A673 (cell line): ENCODE data around the gene SLC22A25. TPM values are rescaled to one million over a fixed set of nuclear protein-coding genes. Genes with fewer than 3 reads are reported as not detected.

Experiments used
- BruUV-seq: library from RNA; stranded (reverse); fragments of 400-500 nt; replicated peaks from 2 replicates; lab custom pipeline; 2021; lab: Mats Ljungman, UMichigan
- CTCF ChIA-PET: fragments of 300-600 bp; sonication (Branson Sonifier 250); formaldehyde crosslinking; loops from one replicate; lab custom pipeline; 2022; ENCODE audit warnings: antibody characterized with exemption; lab: Charles Lee
- POLR2A ChIA-PET: fragments of 300-600 bp; sonication (Branson Sonifier 250); formaldehyde crosslinking; loops from one replicate; lab custom pipeline; 2022; ENCODE audit warnings: antibody characterized with exemption; ENCODE audit not compliant: low non-redundant PET; lab: Charles Lee
- DNase-seq: peaks from one replicate; pipeline ENCODE4 v3.0.0-alpha.2; 2015; ENCODE audit warnings: low spot score
- H3K27ac ChIP-seq: fragments of 200-600 bp; sonication (generic); 2 replicates; pipeline ENCODE4 v1.5.1; 2016; ENCODE audit warnings: mixed run types, low read depth, mild to moderate bottlenecking, mixed read lengths, antibody characterized with exemption, low read length; ENCODE audit not compliant: poor library complexity, severe bottlenecking
- H3K27me3 ChIP-seq: fragments of 200-600 bp; sonication (generic); replicated peaks from 2 replicates; pipeline ENCODE4 v1.6.1; 2017; ENCODE audit warnings: mixed run types, low read depth, mild to moderate bottlenecking, mixed read lengths, antibody characterized with exemption, low read length; ENCODE audit not compliant: insufficient read depth, poor library complexity
- H3K36me3 ChIP-seq: fragments of 200-600 bp; sonication (generic); 2 replicates; pipeline ENCODE4 v1.6.1; 2016; ENCODE audit warnings: mixed run types, mild to moderate bottlenecking, mixed read lengths, antibody characterized with exemption, low read length; ENCODE audit not compliant: insufficient read depth, poor library complexity, severe bottlenecking
- H3K4me1 ChIP-seq: fragments of 200-600 bp; sonication (generic); 2 replicates; pipeline ENCODE4 v1.6.1; 2017; ENCODE audit warnings: mixed run types, mild to moderate bottlenecking, mixed read lengths, antibody characterized with exemption, low read length; ENCODE audit not compliant: insufficient read depth, poor library complexity, severe bottlenecking
- H3K4me3 ChIP-seq: fragments of 200-600 bp; sonication (generic); 2 replicates; pipeline ENCODE4 v1.5.1; 2016; ENCODE audit warnings: low read depth, mixed run types, mild to moderate bottlenecking, mixed read lengths, low read length; ENCODE audit not compliant: poor library complexity, severe bottlenecking
- H3K9me3 ChIP-seq: fragments of 200-600 bp; sonication (generic); 2 replicates; pipeline ENCODE4 v1.6.1; 2016; ENCODE audit warnings: mixed run types, low read depth, mild to moderate bottlenecking, mixed read lengths, antibody characterized with exemption, low read length; ENCODE audit not compliant: poor library complexity, severe bottlenecking
- CTCF ChIP-seq: fragments of 300-800, 200-600 bp; sonication (generic); conservative IDR thresholded peaks from 2 replicates; pipeline ENCODE4 v1.5.1; 2017; ENCODE audit warnings: low read depth, mild to moderate bottlenecking, antibody characterized with exemption, low read length, moderate library complexity, mixed read lengths
- EZH2 ChIP-seq: fragments of 200-600 bp; sonication (generic); IDR thresholded peaks from 2 replicates; pipeline ENCODE4 v1.6.1; 2017; ENCODE audit warnings: borderline replicate concordance, low read depth, mild to moderate bottlenecking, mixed read lengths, antibody characterized with exemption, low read length; ENCODE audit not compliant: poor library complexity, severe bottlenecking
- intact Hi-C: fragments of 100-400 bp; cut with micrococcal nuclease; formaldehyde crosslinking; loops from one replicate; pipeline ENCODE4 v1.10.0; 2022; ENCODE audit not compliant: unreplicated experiment
- total RNA-seq: library from RNA; stranded (reverse); gene quantifications from 2 replicates; pipeline ENCODE4 v1.2.3, GENCODE V29; 2021

Gene SLC22A25
- total RNA-seq, 1 experiment from 2014 or later, result not detected

GRCh38 chr11:63227521-63228107, 15.8 kb downstream of the SLC22A25 start:
- ChIA-PET POLR2A (no interaction called here), CTCF (no interaction called here)
- Histone ChIP-seq H3K4me3 (no peak overlapping the region), H3K27me3 (peaks cover 7% of the 10 kb centered on the region), H3K27ac (no peak overlapping the region), H3K9me3 (no peaks in the 10 kb centered on the region), H3K4me1 (no peaks in the 10 kb centered on the region), H3K36me3 (no peaks in the 10 kb centered on the region)
- intact Hi-C loops, result no loop called here
- no peak for DNase-seq
- TF ChIP-seq CTCF, result no peak
- no peak for TF ChIP-seq EZH2
- no TSS peak for BruUV-seq

DNA sequence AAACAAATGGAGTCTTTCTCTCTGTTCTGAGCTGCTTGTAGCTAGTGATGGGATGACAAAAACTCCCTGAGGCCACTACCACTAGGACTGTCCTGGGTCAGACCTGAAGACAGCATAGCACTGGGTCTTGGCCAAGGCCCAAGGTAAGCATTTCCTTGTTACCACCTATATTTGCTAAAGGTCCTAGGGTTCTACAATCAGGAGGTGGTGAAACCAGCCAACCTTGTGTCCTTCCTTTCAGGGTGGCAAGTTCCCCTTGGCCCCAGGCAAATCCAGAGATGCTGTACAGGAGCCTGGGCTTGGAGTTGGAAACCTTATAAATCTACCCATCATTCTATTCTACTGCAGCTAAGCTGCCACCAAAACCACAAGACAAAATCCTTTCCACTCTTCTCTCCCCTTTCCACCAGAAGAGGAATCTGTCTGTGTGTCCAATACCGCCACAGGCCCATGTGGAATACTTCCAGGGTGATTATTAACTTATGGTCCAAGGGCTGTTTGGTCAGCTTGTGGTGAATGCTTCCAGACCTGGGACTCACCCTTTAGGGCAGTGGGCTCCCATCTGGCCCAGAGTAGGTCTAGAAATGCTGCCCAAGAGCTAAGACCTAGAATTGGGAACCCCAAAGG, 16.8 kb downstream of the SLC22A25 start:
- ChIA-PET POLR2A (no interaction called here), CTCF (no interaction called here)
- DNase-seq, result no peak
- intact Hi-C loops, result no loop called here
- H3K4me1 ChIP-seq, result no peaks in the 10 kb centered on the region
- BruUV-seq, result no TSS peak
- no peak overlapping the region for H3K4me3 ChIP-seq
- no peaks in the 10 kb centered on the region for H3K9me3 ChIP-seq
- no peak overlapping the region for H3K27ac ChIP-seq
- H3K27me3 ChIP-seq, result peaks cover 7% of the 10 kb centered on the region
- H3K36me3 ChIP-seq, result no peaks in the 10 kb centered on the region
- no peak for TF ChIP-seq CTCF
- no peak for TF ChIP-seq EZH2

DNA sequence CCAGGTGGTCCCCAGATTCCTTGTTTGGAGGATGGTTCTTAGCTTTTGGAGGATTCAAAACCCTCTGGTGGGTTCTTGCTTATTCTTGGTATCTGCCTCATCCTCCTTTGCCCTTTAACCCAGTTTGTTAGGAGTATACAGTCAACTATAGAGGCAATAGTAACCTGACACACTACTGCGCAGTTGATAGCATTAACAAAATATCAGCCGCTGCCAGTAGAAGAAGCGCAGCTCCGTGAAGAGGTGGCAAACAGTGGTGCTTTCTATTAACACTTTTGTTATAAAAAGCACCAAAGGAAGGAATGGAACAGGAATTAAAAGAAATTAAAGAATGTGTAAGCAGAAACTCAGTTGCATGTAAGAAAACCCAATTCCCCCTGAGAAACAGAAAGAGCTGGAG, 29.3 kb downstream of the SLC22A25 start:
- CTCF ChIA-PET, result interaction anchor here (1.8 kb wide), 1 partner anchor 178 kb away, joined by 8 read pairs; no protein-coding TSS in a partner anchor
- BruUV-seq, result no TSS peak
- POLR2A ChIA-PET, result no interaction called here
- Histone ChIP-seq H3K4me3 (no peak overlapping the region), H3K4me1 (no peaks in the 10 kb centered on the region), H3K27me3 (no peaks in the 10 kb centered on the region), H3K9me3 (no peaks in the 10 kb centered on the region), H3K27ac (no peak overlapping the region), H3K36me3 (no peaks in the 10 kb centered on the region)
- DNase-seq, result no peak
- intact Hi-C loops, result no loop called here
- no peak for TF ChIP-seq EZH2
- no peak for TF ChIP-seq CTCF
